GM21447 (cell line): ENCODE results near the gene GCH1.

Experiments used
- ATAC-seq: cut with Tn5 transposase; IDR thresholded peaks from one replicate; pipeline ENCODE4 v1.9.1; 2021; ENCODE audit not compliant: unreplicated experiment

GCH1 gene

GRCh38 chr14:54829486-54830224 is 73.0 kb downstream of the GCH1 start:
- ATAC-seq: no peak

- no peak for ATAC-seq
Measured at GRCh38 chr14:54828037-54828436, 74.6 kb downstream of the GCH1 start.

GRCh38 chr14:54823757-54824549 is 78.7 kb downstream of the GCH1 start:
- no peak for ATAC-seq

GRCh38 chr14:54822685-54823084 is 79.9 kb downstream of the GCH1 start:
- no peak for ATAC-seq

GRCh38 chr14:54818201-54819133 is 84.2 kb downstream of the GCH1 start:
- no peak for ATAC-seq

GRCh38 chr14:54817506-54817905 is 85.1 kb downstream of the GCH1 start:
- ATAC-seq: no peak

GRCh38 chr14:54816450-54816849 is 86.2 kb downstream of the GCH1 start:
- ATAC-seq: no peak

- ATAC-seq: no peak
Measured at GRCh38 chr14:54815515-54815914, 87.1 kb downstream of the GCH1 start.

- no peak for ATAC-seq
Measured at GRCh38 chr14:54815016-54815415, 87.6 kb downstream of the GCH1 start.

GRCh38 chr14:54814076-54814475 is 88.5 kb downstream of the GCH1 start:
- ATAC-seq: no peak

GRCh38 chr14:54813081-54813480 is 89.5 kb downstream of the GCH1 start:
- ATAC-seq: no peak

GRCh38 chr14:54812617-54813016 is 90.0 kb downstream of the GCH1 start:
- ATAC-seq: no peak

GRCh38 chr14:54809767-54810166 is 92.9 kb downstream of the GCH1 start:
- no peak for ATAC-seq

- no peak for ATAC-seq
Measured at GRCh38 chr14:54808326-54809161, 94.1 kb downstream of the GCH1 start.

- ATAC-seq: no peak
Measured at GRCh38 chr14:54807881-54808280, 94.7 kb downstream of the GCH1 start.

- ATAC-seq: no peak
Measured at GRCh38 chr14:54807428-54807827, 95.2 kb downstream of the GCH1 start.

- ATAC-seq: no peak
Measured at GRCh38 chr14:54806616-54807015, 96.0 kb downstream of the GCH1 start.

GRCh38 chr14:54805445-54806322 is 96.9 kb downstream of the GCH1 start:
- peak; percentile 82 for ATAC-seq

- no peak for ATAC-seq
Measured at GRCh38 chr14:54805070-54805444, 97.6 kb downstream of the GCH1 start.
